Chondrocyte (in vitro differentiated cells): ENCODE results near the gene TRDN. TPM values are rescaled to one million over a fixed set of nuclear protein-coding genes. Genes with fewer than 3 reads are reported as not detected.

Source experiments
- DNase-seq: peaks from one replicate; pipeline ENCODE4 v3.0.0; 2021; ENCODE audit warnings: mixed read lengths, low spot score
- H3K27ac Mint-ChIP-seq: one replicate; pipeline ENCODE4 v1.8.0; 2021; ENCODE audit warnings: mild to moderate bottlenecking, moderate library complexity, mixed read lengths; ENCODE audit not compliant: unreplicated experiment
- H3K27me3 Mint-ChIP-seq: 2 replicates; pipeline ENCODE4 v1.8.0; 2021; ENCODE audit warnings: low read depth, mixed read lengths
- H3K36me3 Mint-ChIP-seq: 2 replicates; pipeline ENCODE4 v1.8.0; 2021; ENCODE audit warnings: low read depth, mixed read lengths
- H3K4me1 Mint-ChIP-seq: 2 replicates; pipeline ENCODE4 v1.8.0; 2021; ENCODE audit warnings: low read depth, mild to moderate bottlenecking, mixed read lengths
- H3K4me3 Mint-ChIP-seq: one replicate; pipeline ENCODE4 v1.8.0; 2021; ENCODE audit warnings: mild to moderate bottlenecking, moderate library complexity, mixed read lengths; ENCODE audit not compliant: unreplicated experiment
- H3K9me3 Mint-ChIP-seq: 2 replicates; pipeline ENCODE4 v1.8.0; 2021; ENCODE audit warnings: low read depth, mixed read lengths
- total RNA-seq: library from RNA; stranded (reverse); gene quantifications from 3 replicates; pipeline ENCODE4 v1.2.1, GENCODE V29; 2021
- TF ChIP-seq, protein P1 (sequence below): fragments of 200-600 bp; sonication (generic); IDR thresholded peaks from 2 replicates; pipeline ENCODE4 v1.5.0; 2021; ENCODE audit warnings: antibody characterized with exemption, mild to moderate bottlenecking, moderate library complexity

Gene TRDN
- total RNA-seq, 1 donor from 2014 or later, result not detected

DNA sequence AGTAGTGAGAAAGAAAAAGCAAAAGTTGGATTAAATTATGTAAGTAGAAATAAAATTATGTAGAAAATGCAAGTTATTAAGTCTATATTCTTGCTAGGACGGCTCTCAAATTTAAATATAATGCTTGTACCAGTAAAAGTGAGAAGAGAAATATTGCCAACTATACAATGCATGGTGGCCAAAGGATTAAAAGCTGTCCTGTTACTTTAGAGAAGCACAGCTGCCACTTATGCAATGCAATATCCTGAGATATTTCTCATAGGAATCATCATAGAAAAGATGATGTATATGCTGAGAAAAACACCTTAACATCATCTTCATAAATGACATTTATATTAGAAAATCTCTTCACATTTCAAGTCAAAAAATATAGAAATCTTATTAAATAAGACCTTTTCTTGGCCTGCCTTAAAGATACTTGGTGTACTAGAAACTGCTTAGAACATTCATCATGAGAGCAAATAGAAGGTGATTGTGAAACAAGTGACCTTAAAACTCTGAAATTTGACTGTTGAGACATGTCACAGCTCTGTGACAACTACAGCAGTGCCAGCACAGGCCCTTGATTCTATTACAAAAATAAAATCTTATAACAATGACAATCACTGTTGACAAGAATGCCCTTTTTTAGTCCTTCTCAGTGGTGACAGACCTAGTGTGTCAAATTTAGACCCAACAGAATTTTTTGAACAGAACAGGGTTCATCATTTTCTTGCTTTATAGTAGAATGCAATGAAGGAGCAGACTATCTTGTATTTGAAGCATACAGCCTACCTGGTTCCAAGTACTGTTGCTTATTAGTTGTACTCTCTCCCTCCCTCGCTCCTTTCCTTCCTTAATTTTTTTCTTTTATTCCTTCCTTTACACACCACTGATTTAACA, 467.6 kb downstream of the TRDN start:
- peaks cover 11% of the 10 kb centered on the region for H3K27me3 Mint-ChIP-seq
- no peaks in the 10 kb centered on the region for H3K36me3 Mint-ChIP-seq
- TF ChIP-seq, protein P1, sequence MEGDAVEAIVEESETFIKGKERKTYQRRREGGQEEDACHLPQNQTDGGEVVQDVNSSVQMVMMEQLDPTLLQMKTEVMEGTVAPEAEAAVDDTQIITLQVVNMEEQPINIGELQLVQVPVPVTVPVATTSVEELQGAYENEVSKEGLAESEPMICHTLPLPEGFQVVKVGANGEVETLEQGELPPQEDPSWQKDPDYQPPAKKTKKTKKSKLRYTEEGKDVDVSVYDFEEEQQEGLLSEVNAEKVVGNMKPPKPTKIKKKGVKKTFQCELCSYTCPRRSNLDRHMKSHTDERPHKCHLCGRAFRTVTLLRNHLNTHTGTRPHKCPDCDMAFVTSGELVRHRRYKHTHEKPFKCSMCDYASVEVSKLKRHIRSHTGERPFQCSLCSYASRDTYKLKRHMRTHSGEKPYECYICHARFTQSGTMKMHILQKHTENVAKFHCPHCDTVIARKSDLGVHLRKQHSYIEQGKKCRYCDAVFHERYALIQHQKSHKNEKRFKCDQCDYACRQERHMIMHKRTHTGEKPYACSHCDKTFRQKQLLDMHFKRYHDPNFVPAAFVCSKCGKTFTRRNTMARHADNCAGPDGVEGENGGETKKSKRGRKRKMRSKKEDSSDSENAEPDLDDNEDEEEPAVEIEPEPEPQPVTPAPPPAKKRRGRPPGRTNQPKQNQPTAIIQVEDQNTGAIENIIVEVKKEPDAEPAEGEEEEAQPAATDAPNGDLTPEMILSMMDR, result no peak
- no peak for DNase-seq
- H3K4me3 Mint-ChIP-seq, result no peak overlapping the region
- H3K27ac Mint-ChIP-seq, result no peak overlapping the region
- H3K9me3 Mint-ChIP-seq, result peaks cover 7% of the 10 kb centered on the region
- H3K4me1 Mint-ChIP-seq, result no peaks in the 10 kb centered on the region

DNA sequence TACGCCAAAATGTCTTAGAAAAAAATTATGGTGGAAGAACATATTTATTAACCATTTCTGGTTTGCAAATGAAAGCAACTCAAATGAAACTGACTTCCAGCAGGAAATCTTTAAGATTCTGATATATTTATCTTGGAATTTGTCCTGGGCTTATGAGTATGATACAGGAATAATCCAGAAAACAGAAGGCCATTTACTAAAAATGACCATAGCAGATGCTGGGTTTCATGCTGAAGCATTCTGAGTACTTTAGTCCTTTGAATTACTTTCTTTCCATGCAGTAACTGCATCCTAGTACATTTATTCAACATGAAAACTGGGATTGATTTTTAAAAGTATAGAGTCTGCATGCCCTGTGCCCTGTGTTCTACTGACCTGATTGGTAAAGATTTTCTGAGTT, 468.3 kb downstream of the TRDN start:
- H3K4me1 Mint-ChIP-seq, result no peaks in the 10 kb centered on the region
- TF ChIP-seq, protein P1, result no peak
- H3K27me3 Mint-ChIP-seq, result peaks cover 11% of the 10 kb centered on the region
- H3K36me3 Mint-ChIP-seq, result no peaks in the 10 kb centered on the region
- peaks cover 12% of the 10 kb centered on the region for H3K9me3 Mint-ChIP-seq
- no peak for DNase-seq
- no peak overlapping the region for H3K4me3 Mint-ChIP-seq
- no peak overlapping the region for H3K27ac Mint-ChIP-seq

Other genes starting within 250 kb of the TRDN start
- gene NKAIN2, start 166.9 kb upstream of the TRDN start, total RNA-seq, result 3.4 to 37.9 TPM (median 4.0 TPM) in 3 replicates